HCT116 (cell line): ENCODE data around the gene MARS1. TPM values are rescaled to one million over a fixed set of nuclear protein-coding genes. Genes with fewer than 3 reads are reported as not detected.
A peak's percentile ranks its signal among the peaks of the same experiment; 100 is the strongest.

ENCODE experiments used
- ATAC-seq: fragments of 200-7000 bp; cut with Tn5 transposase; 2 replicates; pipeline ENCODE4 v1.9.1; 2020; ENCODE audit warnings: mild to moderate bottlenecking, moderate library complexity
- BruUV-seq: library from RNA; stranded (reverse); fragments of 400-500 nt; replicated peaks from 2 replicates; lab custom pipeline; 2021; lab: Mats Ljungman, UMichigan
- CTCF ChIA-PET: fragments of 300-600 bp; sonication (Branson Sonifier 250); formaldehyde crosslinking; loops from one replicate; lab custom pipeline; 2021; ENCODE audit warnings: antibody characterized with exemption; lab: Charles Lee
- POLR2A ChIA-PET: fragments of 300-600, 350-600 bp; sonication (Branson Sonifier 250); formaldehyde crosslinking; loops from one replicate; lab custom pipeline; 2021; ENCODE audit warnings: antibody characterized with exemption; lab: Charles Lee
- RAD21 ChIA-PET, 2 experiments: fragments of 300-600 bp; sonication (Branson Sonifier 250); formaldehyde crosslinking; loops; one replicate each; lab custom pipeline; 2023; ENCODE audit warnings: low total read pairs in 2 of 2; ENCODE audit not compliant: uncharacterized antibody in 2 of 2, unreplicated experiment in 2 of 2, low non-redundant PET in 1 of 2; lab: Charles Lee
- DNase-seq: peaks from one replicate; pipeline ENCODE4 v3.0.0-alpha.2; 2010; ENCODE audit warnings: low read depth, low spot score
- H2AFZ ChIP-seq: fragments of 200-600 bp; shearing (Covaris generic), sonication (generic); 2 replicates; pipeline ENCODE4 v1.6.1; 2017; ENCODE audit warnings: low read depth, mixed run types, mixed read lengths, antibody characterized with exemption, low read length; ENCODE audit not compliant: poor library complexity, severe bottlenecking
- H3K27ac ChIP-seq: 2 replicates; pipeline ENCODE4 v1.5.1; 2012; ENCODE audit warnings: low read depth, low read length
- H3K27me3 ChIP-seq: fragments of 200-600 bp; sonication (generic); 2 replicates; pipeline ENCODE4 v1.6.1; 2016; ENCODE audit warnings: mixed run types, low read length, mixed read lengths; ENCODE audit not compliant: insufficient read depth
- H3K36me3 ChIP-seq, 2 experiments: fragments of 200-500 bp in 1 of 2; fragments of 200-600 bp in 1 of 2; sonication (Bioruptor generic) in 1 of 2; sonication (generic) in 1 of 2; 2 replicates each; pipeline versions ENCODE4 v1.5.1 to v1.6.1; 2014 to 2016; ENCODE audit warnings: low read length in 2 of 2, inconsistent platforms in 1 of 2, mixed read lengths in 1 of 2, mixed run types in 1 of 2; ENCODE audit not compliant: insufficient read depth in 2 of 2, control insufficient read depth in 1 of 2
- H3K4me1 ChIP-seq, 2 experiments: fragments of 200-600 bp in 1 of 2; sonication (generic) in 1 of 2; 2 replicates each; pipeline versions ENCODE4 v1.5.1 to v1.6.1; 2012 to 2017; ENCODE audit warnings: low read length in 2 of 2, inconsistent platforms in 1 of 2, mild to moderate bottlenecking in 1 of 2, mixed read lengths in 1 of 2, mixed run types in 1 of 2, moderate library complexity in 1 of 2; ENCODE audit not compliant: insufficient read depth in 2 of 2, control insufficient read depth in 1 of 2
- H3K4me2 ChIP-seq: fragments of 200-600 bp; sonication (generic); 2 replicates; pipeline ENCODE4 v1.6.1; 2017; ENCODE audit warnings: mixed run types, low read length, mixed read lengths
- H3K4me3 ChIP-seq, 2 experiments: fragments of 200-600 bp in 1 of 2; sonication (generic) in 1 of 2; replicated peaks in 1 of 2; 2 replicates each; pipeline ENCODE4 v1.5.1; 2011 to 2016; ENCODE audit warnings: low read length in 2 of 2, control low read depth in 1 of 2, low read depth in 1 of 2, mild to moderate bottlenecking in 1 of 2, mixed read lengths in 1 of 2, mixed run types in 1 of 2
- H3K79me2 ChIP-seq: fragments of 200-600 bp; sonication (generic); 2 replicates; pipeline ENCODE4 v1.6.1; 2017; ENCODE audit warnings: mild to moderate bottlenecking, mixed run types, low read length, moderate library complexity, mixed read lengths; ENCODE audit not compliant: insufficient read depth
- H3K9ac ChIP-seq: fragments of 200-600 bp; sonication (generic); 2 replicates; pipeline ENCODE4 v1.6.1; 2016; ENCODE audit warnings: low read length, mixed read lengths
- H3K9me2 ChIP-seq: fragments of 200-600 bp; sonication (generic), shearing (Covaris generic); 2 replicates; pipeline ENCODE4 v1.6.1; 2017; ENCODE audit warnings: mixed run types, mild to moderate bottlenecking, moderate library complexity; ENCODE audit not compliant: insufficient read depth
- H3K9me3 ChIP-seq, 2 experiments: fragments of 200-500 bp in 1 of 2; fragments of 200-600 bp in 1 of 2; sonication (Bioruptor generic) in 1 of 2; sonication (generic) in 1 of 2; 2 replicates each; pipeline ENCODE4 v1.6.1; 2014 to 2017; ENCODE audit warnings: low read length in 2 of 2, mixed read lengths in 2 of 2, inconsistent platforms in 1 of 2, low read depth in 1 of 2, mild to moderate bottlenecking in 1 of 2, mixed run types in 1 of 2, moderate library complexity in 1 of 2; ENCODE audit not compliant: control insufficient read depth in 1 of 2, insufficient read depth in 1 of 2
- H4K20me1 ChIP-seq: fragments of 200-600 bp; sonication (generic), shearing (Covaris generic); 2 replicates; pipeline ENCODE4 v1.6.1; 2017; ENCODE audit warnings: mixed run types, mild to moderate bottlenecking, moderate library complexity; ENCODE audit not compliant: insufficient read depth
- CBX3 ChIP-seq: IDR thresholded peaks from 2 replicates; pipeline ENCODE4 v1.6.1; 2012; ENCODE audit warnings: low read depth
- CEBPB ChIP-seq: IDR thresholded peaks from 2 replicates; pipeline ENCODE4 v1.6.1; 2012; ENCODE audit warnings: low read depth
- EGR1 ChIP-seq: IDR thresholded peaks from 2 replicates; pipeline ENCODE4 v1.6.1; 2012; ENCODE audit warnings: low read depth
- ELF1 ChIP-seq: IDR thresholded peaks from 2 replicates; pipeline ENCODE4 v1.6.1; 2012; ENCODE audit warnings: low read depth, borderline replicate concordance
- EZH2 ChIP-seq: fragments of 200-600 bp; sonication (generic); IDR thresholded peaks from 2 replicates; pipeline ENCODE4 v1.6.1; 2017; ENCODE audit warnings: antibody characterized with exemption, mixed run types
- EZH2phosphoT487 ChIP-seq: fragments of 200-600 bp; IDR thresholded peaks from 2 replicates; pipeline ENCODE4 v1.6.1; 2018; ENCODE audit warnings: antibody characterized with exemption, borderline replicate concordance
- FOSL1 ChIP-seq: IDR thresholded peaks from 2 replicates; pipeline ENCODE4 v1.6.1; 2012; ENCODE audit warnings: low read depth
- POLR2A ChIP-seq: IDR thresholded peaks from 2 replicates; pipeline ENCODE4 v1.7.0; 2011; ENCODE audit warnings: borderline replicate concordance; ENCODE audit not compliant: insufficient read depth, insufficient read length; ENCODE audit errors: extremely low read depth
- POLR2AphosphoS5 ChIP-seq: IDR thresholded peaks from 2 replicates; pipeline ENCODE4 v1.6.1; 2011; ENCODE audit warnings: mild to moderate bottlenecking, low read depth, low read length, moderate library complexity
- RAD21 ChIP-seq: IDR thresholded peaks from 2 replicates; pipeline ENCODE4 v1.6.1; 2012; ENCODE audit warnings: low read depth, mild to moderate bottlenecking
- SIN3A ChIP-seq: IDR thresholded peaks from 2 replicates; pipeline ENCODE4 v1.6.1; 2012; ENCODE audit warnings: low read depth
- SP1 ChIP-seq: IDR thresholded peaks from 2 replicates; pipeline ENCODE4 v1.6.1; 2012; ENCODE audit warnings: low read depth
- TCF7L2 ChIP-seq: IDR thresholded peaks from 2 replicates; pipeline ENCODE4 v1.7.0; 2011; ENCODE audit warnings: borderline replicate concordance, inconsistent platforms; ENCODE audit not compliant: insufficient read depth, insufficient read length; ENCODE audit errors: extremely low read depth
- YY1 ChIP-seq: IDR thresholded peaks from 2 replicates; pipeline ENCODE4 v1.6.1; 2011; ENCODE audit warnings: low read length, low read depth, moderate library complexity, mild to moderate bottlenecking; ENCODE audit not compliant: insufficient replicate concordance; ENCODE audit errors: extremely low read depth
- ZFX ChIP-seq: fragments of 450-650 bp; IDR thresholded peaks from 2 replicates; pipeline ENCODE4 v1.6.1; 2017
- intact Hi-C: fragments of 100-400 bp; cut with micrococcal nuclease; formaldehyde crosslinking; loops from 2 replicates; pipeline ENCODE4 v1.10.0; 2022
- total RNA-seq: library from RNA; stranded (reverse); gene quantifications from one replicate; pipeline ENCODE4 v1.2.1, GENCODE V29; 2021; ENCODE audit not compliant: unreplicated experiment
- TF ChIP-seq, protein P1 (sequence below): IDR thresholded peaks from 2 replicates; pipeline ENCODE4 v1.6.1; 2012
- TF ChIP-seq, protein P2 (sequence below): IDR thresholded peaks from 2 replicates; pipeline ENCODE4 v1.6.1; 2012
- TF ChIP-seq, protein P3 (sequence below), 3 experiments: fragments of 200-600 bp in 1 of 3; sonication (generic) in 1 of 3; IDR thresholded peaks in 2 of 3; conservative IDR thresholded peaks in 1 of 3; 2 replicates each; pipeline ENCODE4 v1.5.1; 2012 to 2017; ENCODE audit warnings: low read depth in 2 of 3, low read length in 2 of 3, antibody characterized with exemption in 1 of 3, borderline replicate concordance in 1 of 3, control low read depth in 1 of 3, mild to moderate bottlenecking in 1 of 3, mixed read lengths in 1 of 3, mixed run types in 1 of 3, moderate library complexity in 1 of 3; ENCODE audit not compliant: insufficient read depth in 1 of 3

The MARS1 gene
- total RNA-seq, 1 experiment from 2014 or later = 344 TPM

DNA sequence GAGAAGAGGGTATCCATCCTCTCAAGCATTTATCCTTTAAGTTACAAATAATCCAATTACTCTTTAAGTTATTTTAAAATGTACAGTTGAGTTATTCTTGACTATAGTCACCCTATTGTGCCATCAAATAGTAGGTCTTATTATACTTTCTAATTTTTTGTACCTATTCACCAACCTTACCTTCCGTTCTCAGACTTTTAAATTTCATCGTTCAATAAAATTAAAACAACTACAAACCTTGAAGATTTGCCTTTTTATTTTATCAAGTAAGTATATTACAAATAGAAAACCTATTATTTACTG is 60.1 kb downstream of the MARS1 start:
- no peak overlapping the region for H3K4me3 ChIP-seq
- H3K9me2 ChIP-seq = no peaks in the 10 kb centered on the region
- peaks cover 0 to 3% of the 10 kb centered on the region in 2 experiments; a peak in 1 of 4 replicates for H3K36me3 ChIP-seq
- peaks cover 24% of the 10 kb centered on the region for H3K79me2 ChIP-seq
- H3K27me3 ChIP-seq = no peaks in the 10 kb centered on the region
- H2AFZ ChIP-seq = peak overlapping the region; percentile 100
- POLR2A ChIA-PET = no interaction called here
- no peak for TF ChIP-seq SP1
- TF ChIP-seq EZH2 = no peak
- no peak for TF ChIP-seq FOSL1
- H3K4me2 ChIP-seq = 0 out of 2 replicates have a peak overlapping the region, but pooled peaks have one; percentile 76
- peaks cover 9 to 36% of the 10 kb centered on the region in 2 experiments for H3K4me1 ChIP-seq
- no peaks in the 10 kb centered on the region for H3K9me3 ChIP-seq
- no peaks in the 10 kb centered on the region for H4K20me1 ChIP-seq
- intact Hi-C loops = no loop called here
- DNase-seq (no peak), ATAC-seq (no peak)
- no TSS peak for BruUV-seq
- no peak overlapping the region for H3K9ac ChIP-seq
- no peak overlapping the region for H3K27ac ChIP-seq
- RAD21 ChIA-PET = no interaction called here
- CTCF ChIA-PET = no interaction called here

DNA sequence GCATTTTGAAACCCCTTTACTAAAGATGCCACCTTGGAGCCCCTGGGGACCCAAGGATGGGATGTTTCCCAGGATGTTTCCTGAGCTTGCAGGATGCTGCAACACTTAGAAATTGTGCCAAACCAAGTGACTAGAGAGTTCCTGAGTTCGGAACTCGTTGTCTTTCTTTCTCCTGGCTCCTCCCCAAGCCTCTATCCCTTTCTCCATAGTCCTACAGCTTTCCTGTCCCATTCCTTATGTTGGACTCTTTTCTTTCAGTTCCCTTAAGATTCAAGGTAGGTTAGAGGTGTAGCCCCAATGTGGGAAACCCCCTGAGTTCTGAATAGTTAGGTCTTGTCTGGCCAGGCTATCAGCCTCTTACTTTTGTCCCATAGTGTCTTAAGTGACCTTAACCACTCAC is 60.6 kb downstream of the MARS1 start:
- ChIA-PET RAD21 (no interaction called here), POLR2A (no interaction called here), CTCF (no interaction called here)
- Histone ChIP-seq H3K9ac (no peak overlapping the region), H3K9me3 (no peaks in the 10 kb centered on the region), H3K4me3 (no peak overlapping the region), H3K4me2 (no peak overlapping the region), H3K36me3 (peaks cover 0 to 3% of the 10 kb centered on the region in 2 experiments; a peak in 1 of 4 replicates), H3K4me1 (peaks cover 9 to 37% of the 10 kb centered on the region in 2 experiments), H2AFZ (no peak overlapping the region), H4K20me1 (no peaks in the 10 kb centered on the region), H3K27ac (no peak overlapping the region), H3K79me2 (peaks cover 24% of the 10 kb centered on the region), H3K27me3 (no peaks in the 10 kb centered on the region), H3K9me2 (no peaks in the 10 kb centered on the region)
- DNase-seq (no peak), ATAC-seq (no peak)
- intact Hi-C loops = no loop called here
- BruUV-seq = no TSS peak
- TF ChIP-seq YY1 = no peak
- TF ChIP-seq SIN3A = no peak
- TF ChIP-seq, protein P1, sequence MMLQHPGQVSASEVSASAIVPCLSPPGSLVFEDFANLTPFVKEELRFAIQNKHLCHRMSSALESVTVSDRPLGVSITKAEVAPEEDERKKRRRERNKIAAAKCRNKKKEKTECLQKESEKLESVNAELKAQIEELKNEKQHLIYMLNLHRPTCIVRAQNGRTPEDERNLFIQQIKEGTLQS = no peak
- no peak for TF ChIP-seq RAD21
- TF ChIP-seq TCF7L2 = no peak
- TF ChIP-seq POLR2AphosphoS5 = no peak
- TF ChIP-seq ELF1 = no peak
- no peak for TF ChIP-seq EGR1
- no peak for TF ChIP-seq POLR2A
- no peak for TF ChIP-seq CEBPB
- TF ChIP-seq FOSL1 = no peak
- TF ChIP-seq, protein P2, sequence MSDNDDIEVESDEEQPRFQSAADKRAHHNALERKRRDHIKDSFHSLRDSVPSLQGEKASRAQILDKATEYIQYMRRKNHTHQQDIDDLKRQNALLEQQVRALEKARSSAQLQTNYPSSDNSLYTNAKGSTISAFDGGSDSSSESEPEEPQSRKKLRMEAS = no peak
- TF ChIP-seq ZFX = no peak
- no peak for TF ChIP-seq CBX3
- TF ChIP-seq, protein P3, sequence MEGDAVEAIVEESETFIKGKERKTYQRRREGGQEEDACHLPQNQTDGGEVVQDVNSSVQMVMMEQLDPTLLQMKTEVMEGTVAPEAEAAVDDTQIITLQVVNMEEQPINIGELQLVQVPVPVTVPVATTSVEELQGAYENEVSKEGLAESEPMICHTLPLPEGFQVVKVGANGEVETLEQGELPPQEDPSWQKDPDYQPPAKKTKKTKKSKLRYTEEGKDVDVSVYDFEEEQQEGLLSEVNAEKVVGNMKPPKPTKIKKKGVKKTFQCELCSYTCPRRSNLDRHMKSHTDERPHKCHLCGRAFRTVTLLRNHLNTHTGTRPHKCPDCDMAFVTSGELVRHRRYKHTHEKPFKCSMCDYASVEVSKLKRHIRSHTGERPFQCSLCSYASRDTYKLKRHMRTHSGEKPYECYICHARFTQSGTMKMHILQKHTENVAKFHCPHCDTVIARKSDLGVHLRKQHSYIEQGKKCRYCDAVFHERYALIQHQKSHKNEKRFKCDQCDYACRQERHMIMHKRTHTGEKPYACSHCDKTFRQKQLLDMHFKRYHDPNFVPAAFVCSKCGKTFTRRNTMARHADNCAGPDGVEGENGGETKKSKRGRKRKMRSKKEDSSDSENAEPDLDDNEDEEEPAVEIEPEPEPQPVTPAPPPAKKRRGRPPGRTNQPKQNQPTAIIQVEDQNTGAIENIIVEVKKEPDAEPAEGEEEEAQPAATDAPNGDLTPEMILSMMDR (IDR thresholded peaks at IDR 0.05 in 2 of 3, conservative IDR thresholded peaks at IDR 0.05 in 1 of 3; ENCODE audit: borderline replicate concordance in 1 of 3, insufficient read depth in 1 of 3, low read depth in 2 of 3, low read length in 2 of 3) = no peak
- no peak for TF ChIP-seq EZH2phosphoT487
